ENCODE measurements around the gene SAP30BP. TPM values are rescaled to one million over a fixed set of nuclear protein-coding genes. Genes with fewer than 3 reads are reported as not detected.
A peak's percentile ranks its signal among the peaks of the same experiment; 100 is the strongest.
"Not testable (repeated sequence)": the region's sequence is repeated elsewhere in the genome, so short reads cannot be mapped to it uniquely, and the experiment has no call there.

SAP30BP gene
- total RNA-seq, 8 experiments from 2014 or later = 52.5 to 106 (median 75.2) TPM

GRCh38 chr17:75636381-75637142 lies 30.6 kb upstream of the SAP30BP start:
- no peak overlapping the region for H3K27ac ChIP-seq
- no peak for ATAC-seq (replicated peaks in 6 of 8)
- no peak overlapping the region for H3K4me3 ChIP-seq
- WGBS, 10 experiments = 60 to 86% (median 73%) methylated on average over 1 to 4 of the region's 19 CpGs; no CpG with 5 or more reads in 6 of the 10 experiments
- in situ Hi-C loops (cut with MboI; ENCODE audit: low pct_unique_long_range_greater_than_20kb in 2 of 9, low sequenced_read_pairs in 9 of 9, unreplicated experiment in 9 of 9) = no loop called here
- H3K4me1 ChIP-seq (replicated peaks in 1 of 2) = peaks cover 19% of the 10 kb centered on the region in 2 donors

GRCh38 chr17:75637143-75637538 lies 30.0 kb upstream of the SAP30BP start:
- Histone ChIP-seq H3K4me3 (no peak overlapping the region), H3K4me1 (replicated peaks in 1 of 2) (peaks cover 19% of the 10 kb centered on the region in 2 donors), H3K27ac (no peak overlapping the region)
- 60 to 100% (median 90%) methylated on average over 1 to 12 of the region's 13 CpGs; no CpG with 5 or more reads in 5 of the 10 experiments for WGBS, 10 experiments
- no peak for ATAC-seq (replicated peaks in 6 of 8)
- in situ Hi-C loops (cut with MboI; ENCODE audit: low pct_unique_long_range_greater_than_20kb in 2 of 9, low sequenced_read_pairs in 9 of 9, unreplicated experiment in 9 of 9) = no loop called here

- 85 to 100% (median 89%) methylated on average over 2 to 6 of the region's 7 CpGs; no CpG with 5 or more reads in 7 of the 10 experiments for WGBS, 10 experiments
- no peak for ATAC-seq (replicated peaks in 6 of 8)
- in situ Hi-C loops (cut with MboI; ENCODE audit: low pct_unique_long_range_greater_than_20kb in 2 of 9, low sequenced_read_pairs in 9 of 9, unreplicated experiment in 9 of 9) = no loop called here
- H3K27ac ChIP-seq = no peak overlapping the region
- H3K4me3 ChIP-seq = no peak overlapping the region
- peaks cover 18 to 19% of the 10 kb centered on the region in 2 donors for H3K4me1 ChIP-seq (replicated peaks in 1 of 2)
These were observed 29.6 kb upstream of the SAP30BP start for GRCh38 chr17:75637551-75637950.

- H3K27ac ChIP-seq; ATAC-seq (replicated peaks in 6 of 8); in situ Hi-C loops (cut with MboI; ENCODE audit: low pct_unique_long_range_greater_than_20kb in 2 of 9, low sequenced_read_pairs in 9 of 9, unreplicated experiment in 9 of 9); H3K4me3 ChIP-seq: not testable (repeated sequence)
- H3K4me1 ChIP-seq (replicated peaks in 1 of 2) = peaks cover 19 to 23% of the 10 kb centered on the region in 2 donors
- WGBS, 10 experiments = 80 to 100% (median 95%) methylated on average over 1 to 11 of the region's 12 CpGs; no CpG with 5 or more reads in 5 of the 10 experiments
These were observed 29.1 kb upstream of the SAP30BP start for GRCh38 chr17:75638039-75638438.

GRCh38 chr17:75638893-75639292 lies 28.2 kb upstream of the SAP30BP start:
- no peak overlapping the region for H3K27ac ChIP-seq
- peaks cover 16 to 21% of the 10 kb centered on the region in 2 donors for H3K4me1 ChIP-seq (replicated peaks in 1 of 2)
- WGBS, 10 experiments = 94 to 100% (median 98%) methylated on average over 1 to 4 of the region's 13 CpGs; no CpG with 5 or more reads in 6 of the 10 experiments
- in situ Hi-C loops (cut with MboI; ENCODE audit: low pct_unique_long_range_greater_than_20kb in 2 of 9, low sequenced_read_pairs in 9 of 9, unreplicated experiment in 9 of 9) = no loop called here
- H3K4me3 ChIP-seq = no peak overlapping the region
- ATAC-seq (replicated peaks in 6 of 8) = no peak

- H3K27ac ChIP-seq = no peak overlapping the region
- no CpG with 5 or more reads among the region's 3 CpGs for WGBS, 10 experiments
- in situ Hi-C loops (cut with MboI; ENCODE audit: low pct_unique_long_range_greater_than_20kb in 2 of 9, low sequenced_read_pairs in 9 of 9, unreplicated experiment in 9 of 9) = no loop called here
- peaks cover 12 to 17% of the 10 kb centered on the region in 2 donors for H3K4me1 ChIP-seq (replicated peaks in 1 of 2)
- H3K4me3 ChIP-seq = no peak overlapping the region
- ATAC-seq (replicated peaks in 6 of 8) = no peak
These were observed 27.8 kb upstream of the SAP30BP start for GRCh38 chr17:75639327-75639726.

- in situ Hi-C loops (cut with MboI; ENCODE audit: low pct_unique_long_range_greater_than_20kb in 2 of 9, low sequenced_read_pairs in 9 of 9, unreplicated experiment in 9 of 9) = no loop called here
- 69 to 100% (median 87%) methylated on average over 2 to 10 of the region's 30 CpGs; no CpG with 5 or more reads in 5 of the 10 experiments for WGBS, 10 experiments
- Histone ChIP-seq H3K27ac (no peak overlapping the region), H3K4me1 (replicated peaks in 1 of 2) (peaks cover 7 to 11% of the 10 kb centered on the region in 2 donors), H3K4me3 (no peak overlapping the region)
- no peak for ATAC-seq (replicated peaks in 6 of 8)
These were observed 27.2 kb upstream of the SAP30BP start for GRCh38 chr17:75639771-75640555.

GRCh38 chr17:75640556-75641119 lies 26.5 kb upstream of the SAP30BP start:
- Histone ChIP-seq H3K4me1 (replicated peaks in 1 of 2) (peaks cover 7 to 10% of the 10 kb centered on the region in 2 donors), H3K4me3 (no peak overlapping the region), H3K27ac (no peak overlapping the region)
- WGBS, 10 experiments = 40 to 100% (median 88%) methylated on average over 1 to 3 of the region's 13 CpGs; no CpG with 5 or more reads in 6 of the 10 experiments
- no peak for ATAC-seq (replicated peaks in 6 of 8)
- in situ Hi-C loops (cut with MboI; ENCODE audit: low pct_unique_long_range_greater_than_20kb in 2 of 9, low sequenced_read_pairs in 9 of 9, unreplicated experiment in 9 of 9) = no loop called here

- Histone ChIP-seq H3K4me1 (replicated peaks in 1 of 2) (peaks cover 7 to 10% of the 10 kb centered on the region in 2 donors), H3K27ac (no peak overlapping the region), H3K4me3 (no peak overlapping the region)
- in situ Hi-C loops (cut with MboI; ENCODE audit: low pct_unique_long_range_greater_than_20kb in 2 of 9, low sequenced_read_pairs in 9 of 9, unreplicated experiment in 9 of 9) = no loop called here
- no peak for ATAC-seq (replicated peaks in 6 of 8)
- WGBS, 10 experiments = 93 to 97% (median 96%) methylated on average over 3 to 7 of the region's 9 CpGs; no CpG with 5 or more reads in 7 of the 10 experiments
These were observed 25.8 kb upstream of the SAP30BP start for GRCh38 chr17:75641343-75641742.

GRCh38 chr17:75642182-75642783 lies 24.9 kb upstream of the SAP30BP start:
- no peak overlapping the region for H3K27ac ChIP-seq
- no peak overlapping the region for H3K4me3 ChIP-seq
- no peak for ATAC-seq (replicated peaks in 6 of 8)
- H3K4me1 ChIP-seq (replicated peaks in 1 of 2) = peaks cover 7 to 10% of the 10 kb centered on the region in 2 donors
- in situ Hi-C loops (cut with MboI; ENCODE audit: low pct_unique_long_range_greater_than_20kb in 2 of 9, low sequenced_read_pairs in 9 of 9, unreplicated experiment in 9 of 9) = no loop called here
- WGBS, 10 experiments = 55 to 96% (median 83%) methylated on average over 2 to 5 of the region's 7 CpGs; no CpG with 5 or more reads in 3 of the 10 experiments

- H3K4me3 ChIP-seq = no peak overlapping the region
- in situ Hi-C loops (cut with MboI; ENCODE audit: low pct_unique_long_range_greater_than_20kb in 2 of 9, low sequenced_read_pairs in 9 of 9, unreplicated experiment in 9 of 9) = no loop called here
- ATAC-seq (replicated peaks in 6 of 8) = peak in 4 of 8 experiments; percentile 68 to 83 (median 74)
- 27 to 100% (median 78%) methylated on average over 1 to 6 of the region's 17 CpGs; no CpG with 5 or more reads in 3 of the 10 experiments for WGBS, 10 experiments
- H3K4me1 ChIP-seq (replicated peaks in 1 of 2) = peaks cover 7 to 10% of the 10 kb centered on the region in 2 donors
- H3K27ac ChIP-seq = peak overlapping the region; percentile 19 to 52
These were observed 24.1 kb upstream of the SAP30BP start for GRCh38 chr17:75642784-75643642.

GRCh38 chr17:75643643-75644017 lies 23.5 kb upstream of the SAP30BP start:
- H3K27ac ChIP-seq = peak overlapping the region in 1 of 2 donors; percentile 52
- 67 to 100% (median 90%) methylated on average over 1 to 3 of the region's 7 CpGs; no CpG with 5 or more reads in 7 of the 10 experiments for WGBS, 10 experiments

More at GRCh38 chr17:75643643-75644017, 23.5 kb upstream of the SAP30BP start:
- ATAC-seq (replicated peaks in 6 of 8) = no peak
- Histone ChIP-seq H3K4me3 (no peak overlapping the region), H3K4me1 (replicated peaks in 1 of 2) (peaks cover 7 to 10% of the 10 kb centered on the region in 2 donors)
- in situ Hi-C loops (cut with MboI; ENCODE audit: low pct_unique_long_range_greater_than_20kb in 2 of 9, low sequenced_read_pairs in 9 of 9, unreplicated experiment in 9 of 9) = no loop called here
